Measurements from ENCODE around the gene OR2D3.

DNA sequence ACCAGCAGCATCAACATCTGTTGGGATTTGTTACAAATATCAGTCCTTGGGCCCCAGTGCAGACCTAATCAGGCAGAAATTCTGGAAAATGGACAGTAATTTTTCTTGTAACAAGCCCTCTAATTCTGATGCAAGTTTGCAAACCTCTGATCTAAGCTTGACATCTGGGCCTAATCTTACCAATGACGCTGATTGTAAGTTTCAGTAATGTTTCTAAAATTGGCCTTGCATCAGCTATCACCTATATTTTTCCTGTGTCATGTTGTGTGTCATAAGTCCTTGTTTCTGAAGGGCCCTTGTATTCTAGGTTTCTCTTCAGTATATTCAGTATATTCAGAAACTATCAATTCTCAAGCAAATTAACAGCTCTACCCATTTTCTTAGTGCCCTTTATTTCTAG is 41.9 kb downstream of the OR2D3 start:
- TF ChIP-seq CTCF (IDR thresholded peaks at IDR 0.05) (no peak), EZH2phosphoT487 (IDR thresholded peaks at IDR 0.05) (no peak)
